ENCODE measurements around the gene FNDC11.

The FNDC11 gene

DNA sequence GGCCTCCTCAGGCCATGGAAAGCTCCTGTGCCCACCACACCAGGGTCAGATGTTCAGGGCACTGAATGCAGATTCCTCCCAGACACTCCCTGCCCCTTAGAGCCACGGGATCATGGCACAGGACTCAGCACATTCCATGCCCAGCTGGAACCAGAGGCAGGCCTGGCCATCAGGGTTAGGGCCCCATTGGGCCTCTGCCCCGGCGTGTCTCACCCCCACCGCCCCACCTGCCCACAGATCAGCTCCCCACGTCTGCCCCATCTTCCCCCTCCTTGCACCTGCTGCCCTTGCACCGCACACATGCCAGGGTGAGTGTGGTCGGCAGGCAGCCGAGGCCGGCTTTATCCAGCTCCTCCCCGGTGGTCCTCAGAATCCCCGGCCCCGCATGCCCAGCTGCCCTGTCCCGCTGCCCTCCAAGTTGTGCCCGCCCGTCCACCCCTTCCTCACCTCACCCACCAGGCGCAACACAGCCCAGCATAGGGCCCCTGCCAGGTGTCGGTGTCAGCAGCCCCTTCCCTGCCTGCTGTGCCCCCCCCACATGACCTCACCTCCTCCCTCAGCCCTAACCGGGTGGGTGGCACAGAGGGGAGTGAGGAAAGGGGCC is 4.2 kb upstream of the FNDC11 start:
- Histone ChIP-seq H3K4me3 (ENCODE audit: insufficient read length, low read depth) (no peak overlapping the region), H3K9me3 (ENCODE audit: insufficient read depth, low read length) (no peaks in the 10 kb centered on the region), H3K9ac (ENCODE audit: insufficient read length, low read depth) (no peak overlapping the region), H3K27me3 (ENCODE audit: insufficient read depth, insufficient read length) (no peaks in the 10 kb centered on the region), H3K36me3 (ENCODE audit: insufficient read depth, insufficient read length, low read length) (no peaks in the 10 kb centered on the region), H3K4me1 (ENCODE audit: insufficient read depth, insufficient read length) (peaks cover 57% of the 10 kb centered on the region)
- TF ChIP-seq YY1 (IDR thresholded peaks at IDR 0.05; ENCODE audit: insufficient read depth, insufficient read length) (no peak), ZNF274 (IDR thresholded peaks at IDR 0.05; ENCODE audit: low read depth, low read length) (no peak), SUZ12 (IDR thresholded peaks at IDR 0.05; ENCODE audit: extremely low read depth, insufficient read depth, insufficient read length) (no peak)
- DNase-seq (ENCODE audit: low read depth, low spot score): no peak

GRCh38 chr20:63551068-63551467 is 2.9 kb upstream of the FNDC11 start:
- peaks cover 59% of the 10 kb centered on the region for H3K4me1 ChIP-seq (ENCODE audit: insufficient read depth, insufficient read length)
- no peaks in the 10 kb centered on the region for H3K9me3 ChIP-seq (ENCODE audit: insufficient read depth, low read length)
- no peak overlapping the region for H3K4me3 ChIP-seq (ENCODE audit: insufficient read length, low read depth)
- no peaks in the 10 kb centered on the region for H3K27me3 ChIP-seq (ENCODE audit: insufficient read depth, insufficient read length)
- TF ChIP-seq SUZ12 (IDR thresholded peaks at IDR 0.05; ENCODE audit: extremely low read depth, insufficient read depth, insufficient read length): no peak
- TF ChIP-seq ZNF274 (IDR thresholded peaks at IDR 0.05; ENCODE audit: low read depth, low read length): no peak
- no peak for TF ChIP-seq YY1 (IDR thresholded peaks at IDR 0.05; ENCODE audit: insufficient read depth, insufficient read length)
- peaks cover 5% of the 10 kb centered on the region for H3K36me3 ChIP-seq (ENCODE audit: insufficient read depth, insufficient read length, low read length)
- no peak overlapping the region for H3K9ac ChIP-seq (ENCODE audit: insufficient read length, low read depth)
- DNase-seq (ENCODE audit: low read depth, low spot score): no peak

DNA sequence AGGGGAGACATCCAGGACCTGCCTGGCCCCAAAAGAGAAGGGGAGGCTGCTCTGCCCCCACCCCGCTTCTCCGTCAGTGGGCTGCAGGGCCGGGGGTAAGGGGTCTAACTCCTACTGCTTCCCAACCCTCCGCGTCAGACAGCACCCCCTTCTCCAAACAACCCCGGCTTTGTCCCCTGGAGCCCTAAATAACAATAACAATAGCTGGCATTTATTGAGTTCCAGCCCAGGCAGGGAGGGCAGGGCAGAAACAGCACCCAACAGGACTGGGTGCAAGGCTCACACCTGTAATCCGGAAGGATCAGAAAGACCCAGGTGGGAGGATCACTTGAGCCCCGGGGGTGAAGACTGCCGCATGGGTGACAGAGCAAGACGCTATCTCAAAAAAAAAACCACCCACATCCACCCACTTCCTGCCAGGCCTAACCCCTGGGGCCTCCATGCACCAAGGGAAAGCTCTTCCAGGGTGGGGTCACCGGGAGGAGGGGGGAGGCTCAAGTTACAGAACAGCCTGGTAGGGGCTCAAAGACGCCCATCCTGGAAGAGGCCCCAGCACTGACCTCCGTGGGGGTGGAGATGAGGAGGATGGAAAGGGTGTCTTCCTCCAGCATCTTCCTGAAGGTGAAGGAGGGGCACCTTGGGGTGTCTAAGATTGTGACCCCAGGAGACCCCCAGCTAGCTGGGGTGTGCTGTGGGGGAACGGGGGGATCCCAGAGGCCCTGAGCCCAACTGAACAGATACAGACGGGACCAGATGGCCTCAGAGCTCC is 1.3 kb upstream of the FNDC11 start:
- peak overlapping the region; percentile 71 for H3K9ac ChIP-seq (ENCODE audit: insufficient read length, low read depth)
- peaks cover 9% of the 10 kb centered on the region for H3K36me3 ChIP-seq (ENCODE audit: insufficient read depth, insufficient read length, low read length)
- H3K9me3 ChIP-seq (ENCODE audit: insufficient read depth, low read length): no peaks in the 10 kb centered on the region
- peaks cover 58% of the 10 kb centered on the region for H3K4me1 ChIP-seq (ENCODE audit: insufficient read depth, insufficient read length)
- no peak for DNase-seq (ENCODE audit: low read depth, low spot score)
- no peak for TF ChIP-seq SUZ12 (IDR thresholded peaks at IDR 0.05; ENCODE audit: extremely low read depth, insufficient read depth, insufficient read length)
- TF ChIP-seq YY1 (IDR thresholded peaks at IDR 0.05; ENCODE audit: insufficient read depth, insufficient read length): no peak
- TF ChIP-seq ZNF274 (IDR thresholded peaks at IDR 0.05; ENCODE audit: low read depth, low read length): no peak
- H3K4me3 ChIP-seq (ENCODE audit: insufficient read length, low read depth): peak overlapping the region; percentile 34
- H3K27me3 ChIP-seq (ENCODE audit: insufficient read depth, insufficient read length): no peaks in the 10 kb centered on the region

DNA sequence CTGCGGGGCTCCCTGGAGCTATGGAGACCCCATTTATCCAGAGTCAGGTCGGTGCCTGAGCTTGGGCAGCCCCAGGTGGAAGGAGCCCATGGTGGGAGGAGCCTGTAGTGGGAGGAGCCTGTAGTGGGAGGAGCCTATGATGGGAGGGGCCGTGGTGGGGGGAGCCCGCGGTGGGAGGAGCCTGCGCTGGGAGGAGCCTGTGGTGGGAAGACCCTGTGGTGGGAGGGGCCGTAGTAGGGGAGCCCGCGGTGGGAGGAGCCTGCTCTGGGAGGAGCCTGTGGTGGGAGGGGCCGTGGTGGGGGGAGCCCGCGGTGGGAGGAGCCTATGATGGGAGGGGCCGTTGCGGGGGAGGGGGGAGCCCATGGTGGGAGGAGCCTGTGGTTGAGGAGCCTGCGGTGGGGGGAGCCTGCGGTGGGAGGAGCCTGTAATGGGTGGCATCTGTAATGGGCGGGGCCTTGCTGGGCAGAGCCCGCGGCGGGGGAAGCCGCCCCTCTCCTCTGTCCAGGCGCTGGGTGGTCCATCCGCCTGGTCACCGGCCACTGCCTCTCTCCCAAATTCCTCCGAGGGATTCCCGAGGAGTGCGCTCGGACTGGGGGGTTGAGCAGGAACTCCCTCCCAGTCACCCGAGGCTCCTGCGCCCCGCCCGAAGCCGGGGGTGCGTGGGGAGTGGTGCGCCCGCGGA is 567 bp upstream of the FNDC11 start:
- Histone ChIP-seq H3K27me3 (ENCODE audit: insufficient read depth, insufficient read length) (no peaks in the 10 kb centered on the region), H3K9me3 (ENCODE audit: insufficient read depth, low read length) (no peaks in the 10 kb centered on the region), H3K4me1 (ENCODE audit: insufficient read depth, insufficient read length) (peaks cover 51% of the 10 kb centered on the region), H3K9ac (ENCODE audit: insufficient read length, low read depth) (peak overlapping the region; percentile 85), H3K4me3 (ENCODE audit: insufficient read length, low read depth) (peak overlapping the region; percentile 75), H3K36me3 (ENCODE audit: insufficient read depth, insufficient read length, low read length) (peaks cover 9% of the 10 kb centered on the region)
- peak; percentile 94 for DNase-seq (ENCODE audit: low read depth, low spot score)
- TF ChIP-seq SUZ12 (IDR thresholded peaks at IDR 0.05; ENCODE audit: extremely low read depth, insufficient read depth, insufficient read length): no peak
- no peak for TF ChIP-seq ZNF274 (IDR thresholded peaks at IDR 0.05; ENCODE audit: low read depth, low read length)
- TF ChIP-seq YY1 (IDR thresholded peaks at IDR 0.05; ENCODE audit: insufficient read depth, insufficient read length): no peak

DNA sequence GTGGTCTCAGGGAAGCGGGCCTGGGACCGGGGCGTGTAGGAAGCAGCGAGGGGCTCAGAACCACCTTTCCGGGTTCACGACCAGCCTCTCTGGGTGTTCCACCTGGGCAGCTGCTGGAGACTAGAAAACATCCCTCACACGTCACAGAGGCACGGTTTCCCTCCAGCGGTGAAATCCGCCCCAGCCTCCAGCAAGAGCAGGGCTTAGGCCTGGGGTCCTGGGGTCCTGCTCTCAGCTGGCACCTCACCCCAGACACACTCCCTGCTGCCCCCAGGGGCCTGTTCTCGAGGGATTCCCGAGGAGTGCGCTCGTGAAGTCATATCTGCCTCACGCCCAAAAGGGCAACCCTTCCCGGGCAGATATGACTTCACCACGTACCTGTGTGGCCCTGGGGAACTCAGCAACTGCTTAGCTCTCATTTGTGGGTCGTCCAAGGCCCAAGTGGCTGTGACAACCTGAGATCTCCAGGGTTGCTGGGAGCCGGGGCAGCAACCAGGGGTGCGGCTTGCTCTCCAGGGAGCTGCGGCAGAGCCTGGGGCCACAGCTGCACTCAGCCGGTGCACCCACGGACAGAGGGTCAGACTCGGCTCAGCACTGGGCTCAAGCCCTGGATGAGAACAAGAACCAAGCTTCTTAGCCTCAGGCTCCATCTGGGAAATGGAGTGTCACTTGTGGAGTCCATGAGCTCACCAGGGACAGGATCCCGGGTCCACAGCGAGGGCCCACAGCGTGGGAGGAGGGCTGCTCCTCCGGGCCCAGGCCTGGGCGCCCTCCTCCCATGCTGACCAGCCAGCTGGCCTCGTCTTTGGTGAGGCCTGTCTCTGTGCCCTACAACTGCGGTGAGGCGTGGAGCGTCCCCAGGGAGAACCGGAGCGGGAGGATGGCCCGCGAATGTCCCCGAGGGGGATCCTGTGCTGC is 661 bp downstream of the FNDC11 start:
- peak overlapping the region; percentile 83 for H3K9ac ChIP-seq (ENCODE audit: insufficient read length, low read depth)
- peaks cover 43% of the 10 kb centered on the region for H3K4me1 ChIP-seq (ENCODE audit: insufficient read depth, insufficient read length)
- H3K36me3 ChIP-seq (ENCODE audit: insufficient read depth, insufficient read length, low read length): peaks cover 17% of the 10 kb centered on the region
- peaks cover 2% of the 10 kb centered on the region; the same call in 1 of the 2 replicates for H3K9me3 ChIP-seq (ENCODE audit: insufficient read depth, low read length)
- TF ChIP-seq ZNF274 (IDR thresholded peaks at IDR 0.05; ENCODE audit: low read depth, low read length): no peak
- no peak for TF ChIP-seq YY1 (IDR thresholded peaks at IDR 0.05; ENCODE audit: insufficient read depth, insufficient read length)
- no peak for TF ChIP-seq SUZ12 (IDR thresholded peaks at IDR 0.05; ENCODE audit: extremely low read depth, insufficient read depth, insufficient read length)
- DNase-seq (ENCODE audit: low read depth, low spot score): no peak
- peak overlapping the region; percentile 75 for H3K4me3 ChIP-seq (ENCODE audit: insufficient read length, low read depth)
- no peaks in the 10 kb centered on the region for H3K27me3 ChIP-seq (ENCODE audit: insufficient read depth, insufficient read length)

GRCh38 chr20:63555661-63556381 is 1.9 kb downstream of the FNDC11 start:
- no peak for DNase-seq (ENCODE audit: low read depth, low spot score)
- H3K4me1 ChIP-seq (ENCODE audit: insufficient read depth, insufficient read length): peaks cover 37% of the 10 kb centered on the region
- no peak overlapping the region for H3K4me3 ChIP-seq (ENCODE audit: insufficient read length, low read depth)
- H3K36me3 ChIP-seq (ENCODE audit: insufficient read depth, insufficient read length, low read length): peaks cover 29% of the 10 kb centered on the region
- H3K9me3 ChIP-seq (ENCODE audit: insufficient read depth, low read length): peaks cover 3% of the 10 kb centered on the region; the same call in 1 of the 2 replicates
- H3K9ac ChIP-seq (ENCODE audit: insufficient read length, low read depth): peak overlapping the region; percentile 27
- TF ChIP-seq YY1 (IDR thresholded peaks at IDR 0.05; ENCODE audit: insufficient read depth, insufficient read length): no peak
- no peak for TF ChIP-seq SUZ12 (IDR thresholded peaks at IDR 0.05; ENCODE audit: extremely low read depth, insufficient read depth, insufficient read length)
- TF ChIP-seq ZNF274 (IDR thresholded peaks at IDR 0.05; ENCODE audit: low read depth, low read length): no peak
- no peaks in the 10 kb centered on the region for H3K27me3 ChIP-seq (ENCODE audit: insufficient read depth, insufficient read length)

Data from NT2/D1 (cell line).